ENCODE data around the gene SPIN3.
"Not testable (repeated sequence)": the region's sequence is repeated elsewhere in the genome, so short reads cannot be mapped to it uniquely, and the experiment has no call there.

Gene SPIN3

GRCh38 chrX:56947699-56948098, 47.6 kb downstream of the SPIN3 start:
- DNase-seq (ENCODE audit: low read depth): no peak
- no peak for TF ChIP-seq CTCF (IDR thresholded peaks at IDR 0.05; ENCODE audit: low read depth, low read length)

GRCh38 chrX:56946201-56946600, 49.1 kb downstream of the SPIN3 start:
- not testable (repeated sequence) for H3K4me3 ChIP-seq (ENCODE audit: low read depth, low read length); DNase-seq (ENCODE audit: low read depth)

More at GRCh38 chrX:56947699-56948098, 47.6 kb downstream of the SPIN3 start:
- H3K4me3 ChIP-seq (ENCODE audit: low read depth, low read length): no peak overlapping the region

GRCh38 chrX:56945226-56945625, 50.1 kb downstream of the SPIN3 start:
- not testable (repeated sequence) for H3K4me3 ChIP-seq (ENCODE audit: low read depth, low read length); DNase-seq (ENCODE audit: low read depth)

- TF ChIP-seq MAX (IDR thresholded peaks at IDR 0.05; ENCODE audit: low read depth, low read length) (no peak), POLR2A (IDR thresholded peaks at IDR 0.05; ENCODE audit: extremely low read depth, insufficient read length) (no peak), MYC (IDR thresholded peaks at IDR 0.05; ENCODE audit: low read depth, low read length) (no peak), CTCF (IDR thresholded peaks at IDR 0.05; ENCODE audit: low read depth, low read length) (no peak)
- no peak for DNase-seq (ENCODE audit: low read depth)
Measured at GRCh38 chrX:56943264-56943663, 52.1 kb downstream of the SPIN3 start.

More at GRCh38 chrX:56943264-56943663, 52.1 kb downstream of the SPIN3 start:
- H3K4me3 ChIP-seq (ENCODE audit: low read depth, low read length): no peak overlapping the region

Measured in NB4 (cell line).